NCI-H146 treated with DMSO at 0.1 percent for 48 hours (cell line): ENCODE results near the gene SLC7A8.
"Not testable (repeated sequence)": the region's sequence is repeated elsewhere in the genome, so short reads cannot be mapped to it uniquely, and the experiment has no call there.

ENCODE experiments used
- DNase-seq: peaks from one replicate; lab custom pipeline; 2025; ENCODE audit not compliant: unreplicated experiment; lab: John Stamatoyannopoulos, UW

The SLC7A8 gene

DNA sequence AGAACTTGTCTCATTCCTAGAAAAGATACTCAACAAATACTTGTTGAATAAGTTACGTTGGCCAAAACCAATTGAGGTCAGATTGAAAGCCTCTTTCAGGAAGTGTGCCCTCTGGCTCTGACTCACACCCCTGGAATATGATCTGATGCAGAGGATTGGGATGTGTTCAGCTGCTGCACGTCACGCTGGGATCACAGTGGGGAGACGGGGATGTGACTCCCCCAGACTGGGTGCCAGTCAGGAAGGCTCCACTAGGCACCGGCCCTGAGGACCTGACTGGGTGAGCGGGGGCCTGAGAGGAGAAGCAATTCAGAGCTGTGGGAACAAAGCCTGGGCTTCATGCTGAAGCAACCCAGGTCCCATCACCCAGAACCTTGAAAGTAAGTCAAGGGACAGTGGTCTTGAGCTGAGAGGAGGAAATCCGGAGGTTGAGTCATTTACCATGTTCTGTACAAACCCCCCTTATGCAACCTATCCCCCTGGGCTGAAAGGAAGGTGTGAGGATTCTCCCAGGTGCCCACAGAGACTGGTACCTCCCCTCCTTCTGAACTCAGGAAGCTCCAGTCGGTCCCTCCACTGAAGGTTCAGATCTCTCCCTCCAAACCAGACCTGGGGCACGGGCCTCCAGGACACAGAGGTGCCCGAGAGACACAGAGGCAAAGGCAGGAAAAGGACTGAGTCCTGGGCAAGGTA, 68.3 kb downstream of the SLC7A8 start:
- no peak for DNase-seq

DNA sequence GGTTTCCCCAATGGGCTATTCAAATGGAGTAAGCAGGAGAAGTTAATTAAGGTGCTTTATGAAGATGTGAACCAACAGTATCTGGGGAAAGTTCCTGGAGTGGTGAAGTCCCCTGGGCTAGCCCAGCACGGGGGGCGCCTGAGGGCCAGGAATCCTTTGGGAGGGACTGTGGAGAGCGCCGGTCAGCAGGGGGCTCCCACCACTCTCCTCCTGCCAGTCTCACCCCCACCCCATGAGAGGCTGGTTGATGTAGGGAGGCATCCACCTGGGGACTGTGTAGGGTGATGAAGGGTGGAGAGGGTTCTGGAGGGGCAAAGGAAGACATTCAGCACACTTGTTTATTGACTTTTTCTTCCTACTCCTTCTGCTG, 68.8 kb downstream of the SLC7A8 start:
- no peak for DNase-seq

DNA sequence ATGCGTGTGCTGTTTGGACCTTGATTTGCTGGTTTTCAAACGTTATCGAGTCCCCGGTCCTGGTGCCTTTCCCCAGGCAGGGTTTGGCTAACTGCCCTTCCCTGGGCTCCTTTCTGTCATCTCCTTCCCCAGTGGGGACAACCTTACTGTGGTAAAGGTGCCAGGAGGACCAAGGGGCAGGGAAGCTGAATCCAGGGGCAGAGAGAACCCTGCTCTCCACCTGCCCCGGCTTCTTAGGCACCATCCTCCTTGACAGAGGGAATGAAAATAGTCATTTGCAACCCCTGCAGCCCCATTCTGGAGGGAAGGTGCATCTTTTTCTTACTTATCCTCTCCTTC, 69.4 kb downstream of the SLC7A8 start:
- no peak for DNase-seq

DNA sequence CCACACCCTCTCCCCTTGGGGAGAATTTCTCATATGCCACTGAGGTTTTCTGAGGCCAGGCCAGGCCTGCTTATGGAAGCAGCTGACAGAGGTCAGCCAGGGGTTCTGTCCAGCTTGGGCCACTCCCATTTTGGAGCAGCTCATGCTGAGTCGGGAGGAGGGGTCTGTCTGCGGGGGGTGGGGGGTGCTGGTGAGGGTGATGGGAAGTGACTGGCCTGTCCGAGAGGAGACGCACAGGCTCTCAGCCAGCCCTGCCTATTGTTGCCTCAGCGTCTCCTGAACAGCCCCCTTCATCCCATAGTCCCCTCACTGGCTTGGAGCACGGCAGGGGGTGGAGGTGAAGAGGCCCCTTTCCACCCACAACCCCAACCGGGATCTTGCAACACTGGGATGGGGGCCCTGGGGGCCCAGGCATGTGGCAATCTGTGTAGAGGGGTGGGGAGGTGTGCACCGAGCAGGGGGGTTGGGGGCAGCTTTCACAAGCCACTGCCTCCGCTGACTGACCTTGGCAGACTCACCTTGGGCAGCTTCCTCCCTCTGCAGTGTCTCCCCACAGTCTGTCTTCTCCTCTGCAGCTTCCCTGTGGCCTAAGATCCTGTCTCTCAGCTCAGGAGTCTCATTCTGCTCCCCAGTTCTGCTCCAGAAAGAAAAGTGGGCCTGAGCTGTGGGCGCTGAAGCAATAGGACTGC, 69.9 kb downstream of the SLC7A8 start:
- no peak for DNase-seq

DNA sequence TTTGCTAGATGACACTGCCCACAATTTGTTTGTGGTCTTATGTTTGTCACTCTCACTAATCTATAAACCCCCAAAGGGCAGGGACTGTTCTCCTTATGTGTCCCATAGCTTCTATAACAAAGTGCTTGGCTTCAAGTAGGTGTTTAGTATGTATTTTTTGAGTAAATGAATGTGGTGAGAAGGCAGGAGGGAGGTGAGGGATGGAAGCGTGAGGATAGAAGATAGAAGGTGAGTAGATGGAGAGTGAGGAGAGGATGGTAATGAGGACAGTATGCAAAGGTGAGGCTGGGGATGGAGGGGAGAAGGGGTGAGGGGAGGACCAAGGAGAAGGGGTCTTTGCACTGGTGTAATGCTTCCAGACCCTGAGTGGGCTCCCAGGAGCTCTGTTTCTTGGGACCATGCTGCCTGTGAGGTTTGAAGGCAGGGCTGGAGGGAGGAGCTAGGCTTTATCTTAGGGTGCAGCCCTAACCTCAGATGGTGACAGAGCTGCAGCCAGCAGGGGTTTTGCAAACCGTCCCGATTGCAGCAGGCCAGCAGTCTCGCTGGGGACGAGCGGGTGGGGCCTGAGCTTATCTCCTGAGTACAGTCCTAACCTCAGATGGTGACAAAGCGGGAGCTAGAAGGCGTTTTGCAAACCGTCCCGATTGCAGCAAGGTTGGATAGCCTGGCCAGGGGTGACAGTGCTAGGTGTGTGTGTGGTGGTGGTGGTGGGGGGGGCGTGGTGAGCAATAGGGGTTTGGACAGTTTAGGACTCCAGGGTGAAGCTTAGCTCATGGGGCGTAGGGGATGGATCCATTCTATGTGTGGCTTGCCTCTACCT, 70.9 kb downstream of the SLC7A8 start:
- no peak for DNase-seq

DNA sequence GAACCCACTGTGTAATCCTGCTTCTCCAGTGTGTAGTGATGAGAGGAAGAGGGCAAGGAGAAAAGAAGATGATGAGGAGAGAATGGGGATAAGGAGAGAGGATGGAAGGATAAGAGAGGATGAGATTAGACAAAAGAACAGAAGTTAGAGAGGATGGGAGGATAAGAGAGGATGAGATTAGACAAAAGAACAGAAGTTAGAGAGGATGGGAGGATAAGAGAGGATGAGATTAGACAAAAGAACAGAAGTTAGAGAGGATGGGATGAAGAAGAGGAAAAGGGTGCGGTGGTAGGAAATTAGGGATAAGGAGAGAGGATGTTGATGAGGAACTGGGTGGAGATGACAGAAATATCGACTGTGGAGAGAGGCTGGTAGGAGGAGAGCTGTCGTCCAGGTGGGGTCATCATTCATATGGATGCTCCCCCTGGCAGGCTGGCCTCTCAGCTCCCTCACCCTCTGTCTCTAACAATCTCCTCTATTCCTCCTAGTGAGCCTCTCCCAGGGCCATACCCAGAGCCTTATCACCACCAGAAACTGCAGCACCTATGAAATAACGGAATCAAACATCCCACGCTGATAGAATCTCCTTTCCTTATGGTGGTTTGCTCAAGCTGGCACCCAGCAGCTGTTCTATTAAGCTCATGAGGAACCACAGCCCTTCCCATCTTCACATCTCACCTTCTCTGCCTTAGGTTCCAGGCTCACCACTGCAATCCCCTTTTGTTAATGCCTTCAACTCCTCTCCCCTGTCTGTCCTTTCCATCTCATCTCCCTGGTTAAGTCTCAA, 72.7 kb downstream of the SLC7A8 start:
- no peak for DNase-seq

DNA sequence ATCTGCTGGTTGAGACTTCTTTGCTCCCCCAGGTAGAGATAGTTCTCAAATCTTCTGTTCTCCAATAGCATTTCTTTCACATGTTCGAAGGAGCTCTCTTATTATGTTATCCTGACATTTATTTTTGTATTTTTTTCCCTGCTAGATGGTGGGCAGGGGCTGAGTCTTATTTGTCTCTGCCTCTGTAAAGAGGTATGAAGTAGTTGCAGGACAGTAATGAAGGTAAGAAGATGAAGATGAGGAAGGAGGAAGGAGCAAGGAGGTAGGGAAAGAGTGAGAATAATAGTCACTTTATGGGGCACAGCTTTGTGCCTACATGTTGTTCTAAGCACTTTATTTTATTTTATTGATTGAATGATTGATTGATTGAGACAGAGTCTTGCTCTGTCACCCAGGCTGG, 73.7 kb downstream of the SLC7A8 start:
- DNase-seq: no peak

DNA sequence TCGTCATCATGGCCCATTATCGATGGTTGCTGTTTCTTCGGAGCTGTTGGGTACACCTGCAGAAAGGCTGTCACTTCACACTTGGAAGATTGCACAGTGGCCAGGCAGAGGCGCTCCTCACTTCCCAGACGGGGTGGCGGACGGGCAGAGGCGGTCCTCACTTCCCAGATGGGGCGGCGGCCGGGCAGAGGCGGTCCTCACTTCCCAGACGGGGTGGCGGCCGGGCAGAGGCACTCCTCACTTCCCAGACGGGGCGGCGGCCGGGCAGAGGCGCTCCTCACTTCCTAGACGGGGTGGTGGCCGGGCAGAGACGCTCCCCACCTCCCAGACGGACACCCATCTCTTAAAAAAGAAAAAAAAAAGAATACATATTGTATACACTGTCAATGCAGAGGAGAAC, 75.3 kb downstream of the SLC7A8 start:
- not testable (repeated sequence) for DNase-seq

DNA sequence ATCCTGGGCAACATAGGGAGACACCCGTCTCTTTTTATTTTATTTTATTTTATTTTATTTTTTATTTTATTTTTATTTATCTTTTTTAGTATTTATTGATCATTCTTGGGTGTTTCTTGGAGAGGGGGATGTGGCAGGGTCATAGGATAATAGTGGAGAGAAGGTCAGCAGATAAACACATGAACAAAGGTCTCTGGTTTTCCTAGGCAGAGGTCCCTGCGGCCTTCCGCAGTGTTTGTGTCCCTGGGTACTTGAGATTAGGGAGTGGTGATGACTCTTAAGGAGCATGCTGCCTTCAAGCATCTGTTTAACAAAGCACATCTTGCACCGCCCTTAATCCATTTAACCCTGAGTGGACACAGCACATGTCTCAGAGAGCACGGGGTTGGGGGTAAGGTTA, 75.8 kb downstream of the SLC7A8 start:
- not testable (repeated sequence) for DNase-seq

DNA sequence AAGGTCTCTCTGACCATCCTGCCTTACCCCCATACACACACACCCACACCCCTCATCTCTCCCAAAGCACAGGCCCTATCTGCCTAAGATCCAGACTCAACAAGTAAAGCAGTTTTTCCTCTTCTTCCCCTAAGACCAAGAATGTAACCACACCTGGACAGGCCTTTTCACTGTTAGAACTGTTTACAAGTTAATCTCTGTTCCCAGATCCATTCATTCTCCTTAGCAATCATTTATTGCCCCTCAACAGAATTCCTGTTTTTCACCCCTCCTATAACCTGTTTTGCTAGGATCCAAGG, 76.8 kb downstream of the SLC7A8 start:
- DNase-seq: no peak

DNA sequence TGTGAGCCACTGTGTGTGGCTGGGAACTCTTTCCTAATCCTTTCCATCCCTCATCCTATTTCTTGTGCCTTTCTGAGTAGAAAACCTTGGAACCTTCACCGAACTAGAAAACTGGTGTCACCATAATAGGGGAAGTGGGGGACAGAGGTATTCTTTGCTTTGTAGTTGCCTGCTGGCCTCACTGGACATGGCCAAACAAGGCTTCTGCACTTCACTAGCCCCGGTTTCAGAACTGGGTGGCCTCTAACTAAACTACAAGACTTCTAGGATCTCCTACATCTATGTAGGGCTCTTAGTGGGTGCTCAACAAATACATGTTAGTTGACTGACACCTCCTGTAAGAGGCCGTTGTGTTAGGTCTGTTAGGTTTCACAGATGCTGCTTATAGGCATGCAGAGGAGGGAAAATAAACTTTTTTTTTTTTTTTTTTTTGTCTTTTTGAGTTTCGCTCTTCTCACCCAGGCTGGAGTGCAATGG, 78.1 kb downstream of the SLC7A8 start:
- no peak for DNase-seq

DNA sequence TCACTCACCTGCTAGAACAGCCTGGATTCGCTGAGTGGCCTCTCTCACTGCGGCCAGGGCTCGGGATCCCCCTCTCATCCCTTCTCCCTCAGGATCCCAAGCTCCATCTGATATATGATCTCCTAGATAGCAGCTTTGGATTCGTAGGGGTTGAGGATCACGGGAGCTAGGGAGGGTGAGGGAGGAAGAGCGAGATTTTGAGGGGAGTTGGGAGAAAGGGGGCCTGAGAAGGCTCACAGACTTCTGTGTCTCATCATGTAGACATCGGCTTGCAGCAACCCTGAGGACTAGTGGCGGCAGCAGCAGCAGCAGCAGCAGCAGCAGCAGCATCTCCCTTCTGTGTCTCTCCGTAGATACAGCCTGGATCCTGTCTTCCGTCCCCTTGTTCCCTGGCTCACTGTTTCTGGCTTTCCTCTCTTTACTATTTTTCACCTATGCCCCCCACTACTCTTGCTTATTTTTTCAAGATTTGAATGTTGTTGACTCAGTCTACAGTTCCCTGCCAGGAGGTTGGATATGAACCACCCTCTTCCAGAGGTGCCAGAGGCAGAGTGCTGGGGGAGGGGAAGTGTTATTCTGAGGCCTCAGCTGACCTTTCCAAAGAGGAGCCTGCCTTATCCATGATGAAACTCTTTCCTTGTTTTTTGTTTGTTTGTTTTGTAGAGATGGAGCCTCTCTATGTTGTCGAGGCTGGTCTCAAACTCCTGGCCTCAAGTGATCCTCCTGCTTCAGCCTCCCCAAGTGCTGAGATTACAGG, 78.7 kb downstream of the SLC7A8 start, which contains the start of gene CIROP:
CIROP (minus strand) TSS at position 399 of the 757 bp plus-strand sequence; CDS start at position 330, 69 bp downstream.
- DNase-seq: no peak

DNA sequence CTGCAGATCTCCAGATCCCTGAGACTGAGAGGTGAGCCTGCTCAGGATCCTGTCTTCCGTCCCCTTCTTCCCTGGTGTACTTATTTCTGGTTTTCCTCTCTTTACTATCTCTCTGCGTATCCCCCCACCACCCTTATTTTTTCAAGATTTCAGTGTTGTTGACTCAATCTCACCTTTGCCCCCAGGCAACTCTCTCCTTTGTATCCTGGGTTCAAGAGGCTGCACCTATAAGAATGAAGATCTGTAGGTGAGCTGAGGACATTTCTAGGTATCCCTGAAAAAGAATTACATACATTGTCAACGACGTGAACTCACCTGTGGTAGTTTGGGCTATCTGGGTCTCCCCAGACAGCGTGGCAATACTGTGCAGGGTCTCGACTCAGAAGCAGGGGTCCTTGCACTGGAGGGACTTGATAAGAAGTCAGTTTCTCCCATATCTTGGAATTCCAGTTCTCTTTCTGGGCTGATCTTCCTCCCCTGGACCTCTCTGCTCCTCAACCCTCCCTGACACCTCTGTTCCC, 79.3 kb downstream of the SLC7A8 start:
- no peak for DNase-seq

DNA sequence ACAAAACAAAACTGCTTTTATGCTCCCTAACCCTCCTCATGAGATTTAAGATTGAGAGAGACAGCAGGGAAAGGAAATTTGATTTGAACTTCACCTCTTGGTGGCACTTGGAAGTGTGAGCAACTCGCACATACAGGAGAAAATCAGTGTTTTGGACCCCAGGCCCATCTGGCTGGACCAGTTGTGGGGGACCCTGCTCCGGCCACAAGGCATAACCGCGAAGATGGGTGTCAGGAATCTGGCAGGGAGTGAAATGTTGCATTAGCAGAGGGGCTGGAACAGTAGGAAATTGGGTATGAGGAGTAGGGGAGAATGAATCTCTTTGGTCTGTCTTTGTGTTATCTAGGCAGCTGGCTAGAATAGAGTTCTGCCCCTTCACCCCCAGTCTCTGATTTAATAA, 79.9 kb downstream of the SLC7A8 start:
- DNase-seq: no peak

DNA sequence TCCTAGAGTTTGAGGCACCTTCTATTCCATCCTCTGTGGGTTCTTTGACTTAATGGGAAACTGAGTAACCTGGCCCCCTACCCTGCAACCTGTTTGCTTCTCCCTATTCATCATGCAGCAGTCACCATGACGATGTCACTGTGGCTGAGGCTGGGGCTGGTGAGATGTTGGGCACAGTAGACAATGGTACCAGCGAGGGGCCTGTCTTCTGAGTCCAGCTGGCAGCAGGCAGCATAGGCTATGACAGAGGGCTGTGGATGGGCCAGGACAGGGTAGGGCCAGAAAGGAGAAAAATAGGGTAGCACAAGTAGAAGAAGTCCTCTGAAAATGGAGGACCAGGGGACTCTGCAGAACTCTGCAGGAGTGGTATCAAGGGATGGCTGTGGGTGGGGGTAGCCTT, 80.7 kb downstream of the SLC7A8 start:
- no peak for DNase-seq

DNA sequence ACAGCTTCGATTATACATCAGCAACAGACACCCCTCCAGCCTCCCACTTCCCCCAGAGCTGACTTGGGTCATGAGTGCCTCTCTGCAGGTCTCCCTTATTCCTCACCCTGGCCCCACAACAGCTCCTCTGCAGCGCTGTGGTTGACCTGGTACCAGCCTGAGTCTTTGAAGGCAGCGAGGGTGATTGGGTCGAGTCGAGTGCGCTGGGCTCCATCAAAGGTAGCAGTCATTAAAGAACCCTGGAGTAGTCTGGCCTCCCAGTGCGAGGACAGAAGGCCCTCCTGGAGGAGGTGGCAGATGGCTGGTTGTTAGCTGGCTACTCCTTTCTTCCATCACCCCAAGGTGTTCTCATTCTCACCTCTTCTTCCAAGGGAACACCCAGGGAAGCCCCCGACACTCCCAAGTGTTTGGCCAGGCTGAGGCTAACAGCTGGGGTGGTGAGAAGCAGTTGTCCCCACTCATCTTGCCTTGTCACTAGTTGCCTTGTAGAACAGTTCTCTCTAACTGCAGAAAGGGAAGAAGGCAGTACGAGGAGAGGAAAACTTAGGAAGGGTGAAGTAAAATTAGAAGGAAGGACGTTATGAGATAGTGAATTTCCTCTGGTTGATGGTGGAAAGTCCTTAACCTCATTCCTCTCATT, 81.4 kb downstream of the SLC7A8 start:
- no peak for DNase-seq

DNA sequence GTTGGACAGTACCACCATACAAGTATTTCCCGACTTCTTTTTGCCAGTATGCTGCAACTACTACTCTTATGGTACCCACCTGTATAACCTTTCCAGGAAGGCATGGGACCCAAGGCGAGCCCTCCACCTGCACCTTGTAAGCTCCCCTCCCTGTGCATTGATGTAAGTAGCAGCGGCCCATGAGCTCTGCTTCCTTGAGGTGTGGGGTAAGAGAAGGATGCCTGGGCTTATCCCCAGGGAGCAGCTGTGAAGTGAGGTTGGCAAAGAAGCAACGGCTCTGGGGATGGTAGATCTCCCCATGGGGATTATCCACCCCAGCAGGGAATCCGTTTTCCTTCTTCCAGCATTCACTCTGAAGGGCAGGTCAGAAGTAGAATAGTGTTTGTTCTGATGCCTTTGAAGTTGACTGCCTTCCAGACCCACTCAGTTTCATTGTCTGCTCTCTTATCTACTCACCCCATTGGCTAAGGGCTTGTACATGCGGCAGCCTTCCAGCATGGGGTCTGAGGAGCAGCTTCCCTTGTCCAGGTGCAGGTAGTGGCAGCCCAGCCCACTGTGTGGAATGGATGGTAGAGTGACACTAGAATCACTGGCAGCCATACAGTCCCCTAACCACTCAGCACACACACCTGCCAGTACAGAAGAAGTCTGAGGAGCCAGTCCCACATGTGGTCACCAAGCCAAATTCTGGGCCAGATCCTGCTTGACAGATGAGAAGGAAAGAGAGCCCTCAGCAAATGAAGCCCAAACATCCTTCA, 82.1 kb downstream of the SLC7A8 start:
- no peak for DNase-seq

DNA sequence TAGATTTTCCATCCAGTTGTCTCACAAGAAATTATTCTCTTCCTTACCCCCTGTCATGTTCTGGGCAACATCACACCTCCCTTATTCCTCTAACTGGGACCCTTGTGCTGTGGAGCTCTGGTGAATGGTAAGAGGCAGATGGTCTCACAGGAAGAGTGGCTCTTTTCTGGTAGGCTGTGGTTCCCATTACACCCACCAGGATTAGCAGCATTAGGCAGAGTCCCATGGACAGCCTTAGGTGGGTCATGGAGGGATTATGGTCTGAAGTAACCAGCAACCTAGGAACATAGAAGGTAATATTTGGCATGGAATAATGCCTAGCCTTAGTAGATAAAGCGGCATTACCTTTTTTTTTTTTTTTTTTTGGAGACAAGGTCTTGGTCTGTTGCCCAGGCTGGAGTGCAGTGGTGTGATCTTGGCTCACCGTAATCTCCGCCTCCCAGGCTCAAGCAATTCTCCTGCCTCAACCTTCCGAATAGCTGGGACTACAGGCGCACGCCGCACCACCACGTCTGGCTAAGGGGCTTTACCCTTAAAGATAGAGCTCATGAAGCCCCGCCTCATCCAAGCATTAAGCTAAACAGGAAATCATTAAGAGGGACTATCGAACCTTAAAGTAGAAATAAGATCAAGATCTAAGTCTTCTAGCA, 84.1 kb downstream of the SLC7A8 start:
- DNase-seq: no peak

DNA sequence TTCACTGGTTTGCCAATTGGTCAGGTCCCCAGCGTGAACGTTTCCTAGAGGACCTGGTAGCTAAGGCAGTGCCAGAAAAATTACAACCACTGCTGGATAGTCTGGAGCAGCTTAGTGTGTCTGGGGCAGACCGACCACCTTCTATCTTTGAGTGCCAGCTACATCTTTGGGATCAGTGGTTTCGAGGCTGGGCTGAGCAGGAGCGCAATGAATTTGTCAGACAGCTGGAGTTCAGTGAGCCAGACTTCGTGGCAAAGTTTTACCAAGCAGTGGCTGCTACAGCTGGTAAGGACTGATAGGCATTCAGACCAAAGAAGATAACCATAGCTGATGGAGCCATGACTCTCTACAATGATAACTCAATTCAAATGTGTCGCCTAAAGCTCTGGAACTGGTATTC, 85.7 kb downstream of the SLC7A8 start:
- no peak for DNase-seq
